Fibroblast of the aortic adventitia (primary cell): ENCODE results near the gene POU3F1. TPM values are rescaled to one million over a fixed set of nuclear protein-coding genes. Genes with fewer than 3 reads are reported as not detected.
A peak's percentile ranks its signal among the peaks of the same experiment; 100 is the strongest.

Experiments
- DNase-seq: peaks from one replicate; pipeline ENCODE4 v3.0.0-alpha.2; 2010; ENCODE audit warnings: low read depth
- H3K4me3 ChIP-seq: 2 replicates; pipeline ENCODE4 v1.5.1; 2011; ENCODE audit warnings: low read depth, mild to moderate bottlenecking, control low read depth, low read length, moderate library complexity
- CTCF ChIP-seq: IDR thresholded peaks from 2 replicates; pipeline ENCODE4 v1.5.1; 2011; ENCODE audit warnings: mild to moderate bottlenecking, low read length, control low read depth, inconsistent platforms; ENCODE audit not compliant: insufficient read depth
- small RNA-seq: library from RNA; depleted of rRNA; stranded (forward); fragments of <200 nt; gene quantifications from one replicate; pipeline ENCODE3, GENCODE V24; 2012
- total RNA-seq: library from RNA; depleted of rRNA; stranded (reverse); fragments of >200 nt; gene quantifications from 2 replicates; pipeline ENCODE4 v1.2.3, GENCODE V29; 2012; ENCODE audit warnings: low replicate concordance

POU3F1 gene
- total RNA-seq, 1 donor = not detected

DNA sequence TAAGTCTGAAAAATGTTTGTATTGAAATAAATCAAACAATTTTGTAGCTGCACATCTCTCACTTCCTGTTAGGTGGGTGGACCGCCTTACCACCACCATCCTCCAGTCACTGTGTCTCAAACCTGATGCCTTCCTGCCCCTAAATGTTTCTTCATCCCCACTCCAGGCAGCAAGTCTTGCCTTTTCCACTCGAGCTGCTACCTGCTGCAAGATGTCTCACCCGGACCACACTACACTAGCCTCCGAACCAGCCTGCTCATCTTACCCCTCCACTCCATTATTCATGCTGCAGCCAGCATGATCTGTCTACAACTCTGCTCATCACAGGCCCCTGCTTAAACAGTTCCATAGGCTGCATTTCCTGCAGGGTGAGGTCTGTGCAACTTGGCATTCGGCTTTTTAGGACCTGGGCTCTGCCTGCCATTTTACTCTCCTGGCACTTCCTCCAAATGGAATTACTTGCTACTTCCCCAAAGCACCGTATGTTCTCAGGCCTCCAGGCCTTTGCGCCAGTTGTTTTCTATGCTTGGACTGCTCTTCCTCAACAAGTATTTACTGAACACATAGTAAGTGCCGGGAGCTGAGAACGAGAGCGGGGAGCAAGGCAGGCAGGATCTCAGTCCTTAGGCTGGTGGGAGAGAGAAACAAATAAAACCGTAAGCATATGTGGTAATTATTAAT, 51.6 kb downstream of the POU3F1 start:
- peak overlapping the region; percentile 67 for H3K4me3 ChIP-seq
- DNase-seq = no peak

More for the DNA sequence above, 51.6 kb downstream of the POU3F1 start:
- no peak for TF ChIP-seq CTCF

Small RNA genes lying within 50 kb of the gene (small RNA-seq; reads per million reads assigned to genes)
- gene MIR3659 = not detected

Other genes with a start within 250 kb of the POU3F1 start
- gene C1orf122, start 239.0 kb downstream of the POU3F1 start, total RNA-seq = 14.5 and 24.0 TPM in 2 replicates
- gene YRDC, start 238.6 kb downstream of the POU3F1 start, total RNA-seq = 3.1 and 8.9 TPM in 2 replicates
- gene MTF1, start 187.2 kb downstream of the POU3F1 start, total RNA-seq = 4.7 and 7.4 TPM in 2 replicates
- gene INPP5B, start 99.7 kb downstream of the POU3F1 start, total RNA-seq = 26.8 and 35.5 TPM in 2 replicates
- gene SF3A3, start 56.8 kb downstream of the POU3F1 start, total RNA-seq = 75.2 and 87.7 TPM in 2 replicates
- gene FHL3, start 41.3 kb downstream of the POU3F1 start, total RNA-seq = 6.1 and 15.6 TPM in 2 replicates
- 23.1 and 68.1 TPM in 2 replicates for gene UTP11, start 34.1 kb downstream of the POU3F1 start, total RNA-seq